Neuronal stem cell (in vitro differentiated cells): ENCODE results near the gene KLHL30.

ENCODE experiments used
- DNase-seq: peaks from one replicate; pipeline ENCODE4 v3.0.0-alpha.2; 2013; ENCODE audit warnings: low spot score
- H2AFZ ChIP-seq: one replicate; pipeline ENCODE4 v1.6.1; 2013; ENCODE audit warnings: mild to moderate bottlenecking, low read length, inconsistent platforms
- H2AK5ac ChIP-seq: 2 replicates; pipeline ENCODE4 v1.6.1; 2013; ENCODE audit warnings: low read depth, mild to moderate bottlenecking, inconsistent platforms, low read length, moderate library complexity, mixed read lengths
- H2BK120ac ChIP-seq: 2 replicates; pipeline ENCODE4 v1.6.1; 2013; ENCODE audit warnings: low read depth, mild to moderate bottlenecking, inconsistent platforms, low read length, moderate library complexity, mixed read lengths
- H2BK12ac ChIP-seq: one replicate; pipeline ENCODE4 v1.6.1; 2013; ENCODE audit warnings: low read length, inconsistent platforms
- H2BK15ac ChIP-seq: 2 replicates; pipeline ENCODE4 v1.6.1; 2013; ENCODE audit warnings: mild to moderate bottlenecking, low read length, inconsistent platforms, mixed read lengths
- H2BK5ac ChIP-seq: one replicate; pipeline ENCODE4 v1.6.1; 2013; ENCODE audit warnings: inconsistent platforms, mild to moderate bottlenecking, low read length, moderate library complexity
- H3K14ac ChIP-seq: one replicate; pipeline ENCODE4 v1.6.1; 2013; ENCODE audit warnings: low read length, inconsistent platforms
- H3K18ac ChIP-seq: 2 replicates; pipeline ENCODE4 v1.6.1; 2013; ENCODE audit warnings: low read length, inconsistent platforms
- H3K23ac ChIP-seq: 2 replicates; pipeline ENCODE4 v1.6.1; 2013; ENCODE audit warnings: low read depth, mild to moderate bottlenecking, mixed read lengths, low read length, inconsistent platforms; ENCODE audit not compliant: poor library complexity
- H3K27ac ChIP-seq: replicated peaks from 3 replicates; pipeline ENCODE4 v1.5.1; 2013; ENCODE audit warnings: low read length, inconsistent platforms
- H3K27me3 ChIP-seq, 3 experiments: 2 replicates each; pipeline ENCODE4 v1.6.1; 2013; ENCODE audit warnings: low read length in 3 of 3, mild to moderate bottlenecking in 2 of 3, inconsistent platforms in 1 of 3, low read depth in 1 of 3, mixed read lengths in 1 of 3, moderate library complexity in 1 of 3; ENCODE audit not compliant: control insufficient read depth in 3 of 3, insufficient read depth in 3 of 3
- H3K36me3 ChIP-seq, 2 donors: replicated peaks in 1 of 2; 2 replicates each; pipeline ENCODE4 v1.6.1; 2013; ENCODE audit warnings: low read length in 2 of 2; ENCODE audit not compliant: control insufficient read depth in 2 of 2, insufficient read depth in 2 of 2
- H3K4ac ChIP-seq: 2 replicates; pipeline ENCODE4 v1.6.1; 2013; ENCODE audit warnings: inconsistent platforms, mild to moderate bottlenecking, low read length, moderate library complexity
- H3K4me1 ChIP-seq, 2 donors: 1 replicate in 1 of 2; 2 replicates in 1 of 2; pipeline ENCODE4 v1.6.1; 2013; ENCODE audit warnings: low read length in 2 of 2, low read depth in 1 of 2; ENCODE audit not compliant: control insufficient read depth in 2 of 2, insufficient read depth in 1 of 2
- H3K4me2 ChIP-seq: one replicate; pipeline ENCODE4 v1.6.1; 2013; ENCODE audit warnings: mild to moderate bottlenecking, low read length, inconsistent platforms; ENCODE audit not compliant: insufficient read depth, poor library complexity, severe bottlenecking
- H3K4me3 ChIP-seq, 2 donors: 2 replicates each; pipeline ENCODE4 v1.5.1; 2013; ENCODE audit warnings: low read length in 2 of 2, mild to moderate bottlenecking in 2 of 2, inconsistent platforms in 1 of 2, moderate library complexity in 1 of 2
- H3K79me1 ChIP-seq: one replicate; pipeline ENCODE4 v1.6.1; 2013; ENCODE audit warnings: low read depth, mild to moderate bottlenecking, inconsistent platforms, low read length, moderate library complexity
- H3K9ac ChIP-seq: one replicate; pipeline ENCODE4 v1.6.1; 2013; ENCODE audit warnings: mild to moderate bottlenecking, low read depth, low read length, inconsistent platforms; ENCODE audit not compliant: poor library complexity
- H3K9me3 ChIP-seq, 2 donors: replicated peaks in 1 of 2; 2 replicates each; pipeline versions ENCODE3 to v1.6.1; 2013; ENCODE audit warnings: low read length in 2 of 2, mild to moderate bottlenecking in 2 of 2, inconsistent platforms in 1 of 2, low read depth in 1 of 2, mixed read lengths in 1 of 2, moderate library complexity in 1 of 2; ENCODE audit not compliant: control insufficient read depth in 2 of 2, insufficient read depth in 1 of 2
- H4K8ac ChIP-seq: one replicate; pipeline ENCODE4 v1.6.1; 2013; ENCODE audit warnings: low read depth, mild to moderate bottlenecking, inconsistent platforms, low read length, moderate library complexity
- H4K91ac ChIP-seq: one replicate; pipeline ENCODE4 v1.6.1; 2013; ENCODE audit warnings: low read length, low read depth, mild to moderate bottlenecking, inconsistent platforms; ENCODE audit not compliant: poor library complexity
- WGBS, 2 donors: extraction: QIAGEN DNeasy Blood & Tissue Kit; methylation state at CpG; one replicate each; pipeline ENCODE4 v1.1.7; 2013; ENCODE audit warnings: missing lambda C conversion rate in 2 of 2, mixed read lengths in 1 of 2; ENCODE audit not compliant: insufficient read length in 2 of 2, insufficient replicate concordance in 1 of 2; ENCODE audit errors: extremely low coverage in 2 of 2; 5-methylcytosine and 5-hydroxymethylcytosine counted together

Gene KLHL30

DNA sequence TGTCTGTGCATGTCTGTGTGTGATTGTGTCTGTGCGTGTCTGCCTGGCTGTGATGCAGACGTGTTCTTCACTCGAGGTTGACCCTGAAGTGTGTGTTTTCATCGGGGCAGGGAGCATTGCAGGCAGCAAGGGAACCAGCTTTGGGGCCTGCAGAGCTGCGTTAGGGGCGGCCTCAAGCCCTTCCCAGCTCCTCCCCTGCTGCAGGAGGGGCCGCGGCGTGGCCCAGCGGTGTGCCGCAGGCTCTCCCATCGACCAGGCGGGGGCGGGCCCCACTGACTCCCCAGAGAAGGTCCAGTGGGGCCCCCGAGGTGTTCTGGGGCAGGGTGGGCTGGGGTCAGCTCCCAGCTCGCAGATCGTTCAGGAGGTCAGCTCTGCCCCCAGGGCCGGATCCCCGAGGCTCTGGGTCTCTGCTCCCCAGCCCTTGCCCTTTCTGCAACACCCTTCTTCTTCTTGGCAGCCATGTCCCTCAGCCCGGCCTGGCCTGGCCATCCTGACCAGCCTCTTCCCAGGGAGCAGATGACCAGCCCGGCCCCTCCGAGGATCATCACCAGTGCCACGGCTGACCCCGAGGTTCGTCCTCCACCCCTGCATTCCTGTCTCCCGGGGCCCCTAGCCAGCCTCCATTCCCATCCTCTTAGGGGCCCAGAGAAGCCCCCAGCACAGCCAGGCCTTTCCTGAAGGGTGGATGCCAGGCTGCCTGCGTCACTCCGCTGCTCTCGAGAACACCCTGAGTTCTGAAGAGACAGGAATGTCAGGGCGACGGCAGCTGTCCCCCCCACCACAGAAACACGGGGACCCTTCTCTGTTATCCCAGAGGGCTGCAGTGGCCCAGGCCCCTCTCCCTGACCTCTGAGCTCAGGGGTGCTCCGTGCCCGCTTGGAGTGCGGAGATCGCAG lies 11.1 kb upstream of the KLHL30 start:
- Histone ChIP-seq H3K9ac (peak overlapping the region; percentile 27), H3K18ac (peak overlapping the region; percentile 92), H2BK15ac (peak overlapping the region; percentile 83), H2BK12ac (peak overlapping the region; percentile 41), H3K36me3 (peaks cover 0 to 2% of the 10 kb centered on the region in 2 donors), H3K4me2 (no peak overlapping the region), H2BK5ac (peak overlapping the region; percentile 90), H4K91ac (no peak overlapping the region), H3K9me3 (peaks cover 0 to 5% of the 10 kb centered on the region in 2 donors), H3K79me1 (peaks cover 8% of the 10 kb centered on the region), H3K14ac (peak overlapping the region; percentile 47), H2AK5ac (peak overlapping the region; percentile 94), H3K27me3 (peaks cover 0 to 3% (median 0%) of the 10 kb centered on the region in 3 experiments), H3K27ac (no peak overlapping the region), H2AFZ (peak overlapping the region; percentile 81), H3K4me1 (peaks cover 2 to 5% of the 10 kb centered on the region in 2 donors), H4K8ac (no peak overlapping the region), H3K4ac (peak overlapping the region; percentile 53), H2BK120ac (peak overlapping the region; percentile 11), H3K4me3 (no peak overlapping the region), H3K23ac (peak overlapping the region; percentile 30)
- DNase-seq, result no peak
- WGBS, 2 donors, result no CpG with 5 or more reads among the region's 36 CpGs

DNA sequence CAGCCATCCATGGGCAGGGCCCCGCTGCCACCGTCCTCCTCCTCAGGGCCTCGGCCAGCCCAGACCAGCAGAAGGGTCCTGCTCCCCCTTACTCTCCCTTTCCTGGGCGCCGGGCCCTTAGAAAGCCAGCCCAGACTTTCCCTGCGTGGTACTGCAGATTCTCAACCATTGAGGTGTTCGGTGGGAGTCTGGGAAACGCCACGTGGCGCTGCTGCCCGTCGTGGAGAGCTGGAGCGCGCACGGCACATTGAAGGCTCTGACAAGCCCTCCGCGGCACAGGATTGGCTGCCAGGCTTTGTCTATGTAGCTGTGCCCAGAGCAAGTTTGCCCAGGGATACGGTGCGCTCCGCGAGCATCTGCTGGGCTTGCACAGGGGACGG lies 10.4 kb upstream of the KLHL30 start:
- Histone ChIP-seq H2BK120ac (no peak overlapping the region), H3K14ac (peak overlapping the region; percentile 56), H2AFZ (peak overlapping the region; percentile 81), H3K23ac (peak overlapping the region; percentile 30), H3K4ac (peak overlapping the region; percentile 53), H3K4me3 (no peak overlapping the region), H3K9me3 (peaks cover 0 to 5% of the 10 kb centered on the region in 2 donors), H4K91ac (no peak overlapping the region), H3K27ac (no peak overlapping the region), H3K27me3 (peaks cover 0 to 3% (median 0%) of the 10 kb centered on the region in 3 experiments), H3K36me3 (peaks cover 0 to 2% of the 10 kb centered on the region in 2 donors), H3K79me1 (peaks cover 8% of the 10 kb centered on the region), H3K18ac (peak overlapping the region; percentile 92), H2AK5ac (peak overlapping the region; percentile 94), H3K9ac (no peak overlapping the region), H3K4me1 (peaks cover 2 to 5% of the 10 kb centered on the region in 2 donors), H2BK15ac (peak overlapping the region; percentile 83), H2BK12ac (peak overlapping the region; percentile 41), H3K4me2 (no peak overlapping the region), H4K8ac (no peak overlapping the region), H2BK5ac (peak overlapping the region; percentile 90)
- DNase-seq, result no peak
- WGBS, 2 donors, result no CpG with 5 or more reads among the region's 22 CpGs

DNA sequence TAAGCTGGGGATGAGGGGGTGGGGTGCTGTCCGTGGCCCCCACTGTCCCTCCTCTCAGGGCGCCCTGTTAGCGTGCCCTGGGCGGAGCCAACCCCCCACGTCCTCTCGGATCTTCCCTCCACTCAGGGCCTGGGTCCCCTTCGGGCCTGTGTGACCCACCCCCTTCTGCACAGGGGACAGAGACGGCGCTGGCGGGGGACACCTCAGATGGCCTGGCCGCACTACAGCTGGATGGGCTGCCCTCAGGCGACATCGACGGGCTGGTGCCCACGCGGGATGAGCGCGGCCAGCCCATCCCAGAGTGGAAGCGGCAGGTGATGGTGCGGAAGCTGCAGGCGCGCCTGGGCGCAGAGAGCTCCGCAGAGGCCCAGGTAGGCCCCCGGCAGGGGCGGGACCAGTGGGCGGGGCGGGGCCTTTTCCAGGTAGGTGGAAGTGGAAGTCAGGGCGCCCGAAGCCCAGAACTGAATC lies 9.9 kb upstream of the KLHL30 start:
- H3K4me1 ChIP-seq, result peaks cover 2 to 5% of the 10 kb centered on the region in 2 donors
- WGBS, 2 donors, result no CpG with 5 or more reads among the region's 30 CpGs
- H2BK120ac ChIP-seq, result no peak overlapping the region

More for the DNA sequence above, 9.9 kb upstream of the KLHL30 start:
- Histone ChIP-seq H3K27ac (no peak overlapping the region), H2BK15ac (peak overlapping the region; percentile 83), H3K18ac (no peak overlapping the region), H3K14ac (no peak overlapping the region), H3K9me3 (peaks cover 0 to 5% of the 10 kb centered on the region in 2 donors), H3K27me3 (peaks cover 0 to 3% (median 0%) of the 10 kb centered on the region in 3 experiments), H3K4me2 (no peak overlapping the region), H2AK5ac (peak overlapping the region; percentile 94), H2BK5ac (no peak overlapping the region), H4K91ac (peak overlapping the region; percentile 94), H3K4ac (no peak overlapping the region), H3K36me3 (peaks cover 0 to 2% of the 10 kb centered on the region in 2 donors), H3K23ac (no peak overlapping the region), H3K4me3 (no peak overlapping the region), H4K8ac (no peak overlapping the region), H3K79me1 (peaks cover 8% of the 10 kb centered on the region), H2BK12ac (no peak overlapping the region), H2AFZ (no peak overlapping the region), H3K9ac (peak overlapping the region; percentile 4)
- no peak for DNase-seq
